GM19438 (cell line): ENCODE results near the gene BIN1.
A peak's percentile ranks its signal among the peaks of the same experiment; 100 is the strongest.

Source experiments
- ATAC-seq: cut with Tn5 transposase; IDR thresholded peaks from one replicate; pipeline ENCODE4 v1.9.1; 2021; ENCODE audit warnings: low read depth; ENCODE audit not compliant: unreplicated experiment

Gene BIN1

GRCh38 chr2:127051116-127052056, 55.6 kb downstream of the BIN1 start:
- no peak for ATAC-seq

GRCh38 chr2:127050803-127051115, 56.2 kb downstream of the BIN1 start:
- ATAC-seq, result no peak

GRCh38 chr2:127049927-127050802, 56.8 kb downstream of the BIN1 start:
- ATAC-seq, result peak; percentile 71

GRCh38 chr2:127048969-127049897, 57.7 kb downstream of the BIN1 start:
- ATAC-seq, result no peak

GRCh38 chr2:127048618-127048935, 58.4 kb downstream of the BIN1 start:
- no peak for ATAC-seq

GRCh38 chr2:127047716-127048617, 59.0 kb downstream of the BIN1 start:
- ATAC-seq, result no peak

GRCh38 chr2:127047054-127047453, 59.9 kb downstream of the BIN1 start:
- no peak for ATAC-seq

GRCh38 chr2:127046579-127046978, 60.4 kb downstream of the BIN1 start:
- ATAC-seq, result no peak

- ATAC-seq, result no peak
Measured at GRCh38 chr2:127045792-127046501, 61.0 kb downstream of the BIN1 start.

GRCh38 chr2:127044977-127045661, 61.8 kb downstream of the BIN1 start:
- no peak for ATAC-seq

- no peak for ATAC-seq
Measured at GRCh38 chr2:127044165-127044718, 62.7 kb downstream of the BIN1 start.

GRCh38 chr2:127043367-127044164, 63.4 kb downstream of the BIN1 start:
- ATAC-seq, result no peak

GRCh38 chr2:127041259-127041970, 65.5 kb downstream of the BIN1 start:
- no peak for ATAC-seq

- no peak for ATAC-seq
Measured at GRCh38 chr2:127040169-127040568, 66.8 kb downstream of the BIN1 start.

- ATAC-seq, result peak; percentile 52
Measured at GRCh38 chr2:127039387-127040031, 67.4 kb downstream of the BIN1 start.

- no peak for ATAC-seq
Measured at GRCh38 chr2:127037476-127037875, 69.5 kb downstream of the BIN1 start.
